Peyer's patch (tissue), 4 donors: ENCODE results near the gene VSTM5. TPM values are rescaled to one million over a fixed set of nuclear protein-coding genes. Genes with fewer than 3 reads are reported as not detected.
"Not testable (repeated sequence)": the region's sequence is repeated elsewhere in the genome, so short reads cannot be mapped to it uniquely, and the experiment has no call there.

ENCODE experiments used
- DNase-seq, 3 donors: peaks; one replicate each; pipeline ENCODE4 v3.0.0-alpha.2; 2017 to 2019
- H3K27ac ChIP-seq, 4 donors: fragments of 200-600 bp; sonication (generic); one replicate each; pipeline ENCODE4 v1.5.1; 2016 to 2019
- H3K27me3 ChIP-seq, 2 donors: fragments of 200-600 bp; sonication (generic); one replicate each; pipeline ENCODE4 v1.5.1; 2019
- H3K36me3 ChIP-seq, 3 donors: fragments of 200-600 bp; sonication (generic); one replicate each; pipeline ENCODE4 v1.5.1; 2016 to 2019
- H3K4me1 ChIP-seq, 4 donors: fragments of 200-600 bp; sonication (generic); one replicate each; pipeline ENCODE4 v1.5.1; 2016 to 2019
- H3K4me3 ChIP-seq, 4 donors: fragments of 200-600 bp; sonication (generic); 1 replicate in 3 of 4; 2 replicates in 1 of 4; pipeline ENCODE4 v1.5.1; 2016 to 2019; ENCODE audit warnings: mild to moderate bottlenecking in 1 of 4
- H3K9me3 ChIP-seq, 4 donors: fragments of 200-600 bp; sonication (generic); one replicate each; pipeline ENCODE4 v1.5.1; 2016 to 2019; ENCODE audit warnings: mild to moderate bottlenecking in 1 of 4
- POLR2A ChIP-seq, 2 donors: fragments of 450-650 bp; IDR thresholded peaks; one replicate each; pipeline ENCODE4 v1.5.1; 2017; ENCODE audit warnings: antibody characterized with exemption in 2 of 2, mild to moderate bottlenecking in 2 of 2, moderate library complexity in 2 of 2
- total RNA-seq, 4 donors: library from RNA; depleted of rRNA; stranded (reverse); fragments of >200 nt; gene quantifications; one replicate each; pipeline ENCODE4 v1.1.0, GENCODE V29; 2016
- TF ChIP-seq, protein P1 (sequence below), 6 experiments: fragments of 450-650 bp in 4 of 6; fragments of 200-600 bp in 2 of 6; sonication (generic) in 1 of 6; IDR thresholded peaks; one replicate each; pipeline ENCODE4 v1.5.1; 2017 to 2019; ENCODE audit warnings: antibody characterized with exemption in 6 of 6, mild to moderate bottlenecking in 3 of 6, moderate library complexity in 1 of 6

VSTM5 gene
- total RNA-seq, 4 donors from 2014 or later = 1.1 to 2.2 (median 1.5) TPM

DNA sequence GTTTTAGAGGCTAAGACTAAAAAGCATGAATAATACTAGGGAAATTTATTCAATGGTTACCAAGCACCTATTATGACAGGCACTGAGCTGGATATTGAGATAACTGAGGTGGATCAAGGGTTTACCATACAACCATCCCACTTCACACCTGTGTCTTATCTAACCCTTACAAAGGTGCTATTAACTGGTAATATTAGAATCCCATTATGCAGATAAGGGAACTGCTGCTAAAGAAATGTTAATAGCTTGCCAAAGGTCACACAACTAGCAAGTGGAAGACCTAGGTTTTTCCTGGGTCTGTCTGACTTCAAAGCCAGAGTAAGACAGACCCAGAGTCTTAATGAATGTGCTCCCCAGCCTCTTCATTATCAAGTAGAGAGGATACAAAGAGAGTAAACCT, 21.1 kb upstream of the VSTM5 start:
- no peak for DNase-seq
- H3K27me3 ChIP-seq = no peaks in the 10 kb centered on the region
- H3K4me1 ChIP-seq = no peaks in the 10 kb centered on the region
- H3K36me3 ChIP-seq = no peaks in the 10 kb centered on the region
- no peak overlapping the region for H3K27ac ChIP-seq
- H3K4me3 ChIP-seq = no peak overlapping the region
- no peaks in the 10 kb centered on the region for H3K9me3 ChIP-seq
- TF ChIP-seq, protein P1, sequence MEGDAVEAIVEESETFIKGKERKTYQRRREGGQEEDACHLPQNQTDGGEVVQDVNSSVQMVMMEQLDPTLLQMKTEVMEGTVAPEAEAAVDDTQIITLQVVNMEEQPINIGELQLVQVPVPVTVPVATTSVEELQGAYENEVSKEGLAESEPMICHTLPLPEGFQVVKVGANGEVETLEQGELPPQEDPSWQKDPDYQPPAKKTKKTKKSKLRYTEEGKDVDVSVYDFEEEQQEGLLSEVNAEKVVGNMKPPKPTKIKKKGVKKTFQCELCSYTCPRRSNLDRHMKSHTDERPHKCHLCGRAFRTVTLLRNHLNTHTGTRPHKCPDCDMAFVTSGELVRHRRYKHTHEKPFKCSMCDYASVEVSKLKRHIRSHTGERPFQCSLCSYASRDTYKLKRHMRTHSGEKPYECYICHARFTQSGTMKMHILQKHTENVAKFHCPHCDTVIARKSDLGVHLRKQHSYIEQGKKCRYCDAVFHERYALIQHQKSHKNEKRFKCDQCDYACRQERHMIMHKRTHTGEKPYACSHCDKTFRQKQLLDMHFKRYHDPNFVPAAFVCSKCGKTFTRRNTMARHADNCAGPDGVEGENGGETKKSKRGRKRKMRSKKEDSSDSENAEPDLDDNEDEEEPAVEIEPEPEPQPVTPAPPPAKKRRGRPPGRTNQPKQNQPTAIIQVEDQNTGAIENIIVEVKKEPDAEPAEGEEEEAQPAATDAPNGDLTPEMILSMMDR (IDR thresholded peaks at IDR 0.05) = no peak
- TF ChIP-seq POLR2A (IDR thresholded peaks at IDR 0.05) = no peak

DNA sequence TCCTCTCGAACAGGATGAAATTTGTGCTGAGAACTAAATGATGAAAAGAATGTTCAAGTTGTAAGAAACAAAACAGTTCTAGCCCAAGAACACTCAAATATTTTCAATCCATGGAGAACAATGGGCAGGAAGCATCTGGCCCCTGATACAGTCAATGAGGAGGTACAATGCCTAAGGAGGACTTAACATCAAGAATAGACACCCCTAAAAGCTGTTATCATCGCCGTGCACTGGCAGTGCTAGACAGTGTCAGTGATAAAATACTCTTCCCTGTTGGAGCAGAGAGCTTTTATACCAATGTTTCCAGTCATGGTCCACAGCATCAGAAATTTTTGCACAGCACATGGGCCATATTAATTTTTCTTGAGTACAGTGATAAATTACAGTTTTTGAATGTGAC, 20.2 kb upstream of the VSTM5 start:
- Histone ChIP-seq H3K36me3 (no peaks in the 10 kb centered on the region), H3K4me3 (no peak overlapping the region), H3K27me3 (no peaks in the 10 kb centered on the region), H3K4me1 (no peaks in the 10 kb centered on the region), H3K9me3 (no peaks in the 10 kb centered on the region), H3K27ac (no peak overlapping the region)
- no peak for TF ChIP-seq POLR2A (IDR thresholded peaks at IDR 0.05)
- TF ChIP-seq, protein P1 (IDR thresholded peaks at IDR 0.05) = no peak
- DNase-seq = no peak

DNA sequence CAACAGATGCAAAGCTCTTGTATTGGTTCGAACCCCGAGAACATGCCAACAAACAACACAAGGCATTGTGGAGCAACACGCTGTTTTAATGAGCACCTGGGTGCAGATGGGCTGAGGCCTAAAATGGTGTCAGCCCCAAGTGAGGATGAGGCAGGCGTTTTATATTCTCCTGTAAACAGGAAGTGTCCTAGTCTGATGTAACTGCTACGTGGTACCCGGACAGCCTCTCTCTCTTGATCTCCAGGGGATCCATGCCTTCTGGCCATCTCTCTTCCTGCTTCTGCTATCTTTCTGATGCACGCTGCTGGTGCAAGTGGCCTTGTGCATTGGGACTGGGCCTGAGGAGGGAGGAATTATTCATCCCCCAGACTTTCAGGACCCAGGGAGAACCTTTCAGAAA, 19.4 kb upstream of the VSTM5 start:
- Histone ChIP-seq H3K27ac (no peak overlapping the region), H3K4me1 (no peaks in the 10 kb centered on the region), H3K36me3 (no peaks in the 10 kb centered on the region), H3K9me3 (no peaks in the 10 kb centered on the region), H3K4me3 (no peak overlapping the region), H3K27me3 (no peaks in the 10 kb centered on the region)
- DNase-seq = no peak
- TF ChIP-seq, protein P1 (IDR thresholded peaks at IDR 0.05) = no peak
- no peak for TF ChIP-seq POLR2A (IDR thresholded peaks at IDR 0.05)

DNA sequence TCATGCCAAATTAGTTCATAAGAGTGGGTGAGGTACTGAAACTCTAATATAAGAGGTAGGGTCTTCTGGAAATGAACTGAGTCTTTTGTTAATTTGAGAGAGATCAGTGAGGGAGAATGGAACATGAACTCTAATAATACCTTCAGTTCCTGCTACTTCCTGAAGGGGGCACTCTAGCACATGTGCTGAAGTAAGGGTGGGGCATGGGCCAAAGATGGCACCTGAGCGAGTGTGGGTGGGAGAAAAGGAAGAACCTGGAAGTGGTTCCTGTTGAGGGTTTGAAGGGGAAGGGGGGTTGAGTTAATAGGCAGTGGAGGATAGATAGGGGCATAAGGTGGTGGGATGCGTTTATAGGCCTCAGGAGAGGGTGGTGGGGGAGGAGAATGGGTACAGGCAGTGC, 18.0 kb upstream of the VSTM5 start:
- not testable (repeated sequence) for H3K27me3 ChIP-seq, H3K4me1 ChIP-seq, H3K36me3 ChIP-seq, H3K9me3 ChIP-seq, H3K27ac ChIP-seq, DNase-seq, H3K4me3 ChIP-seq

DNA sequence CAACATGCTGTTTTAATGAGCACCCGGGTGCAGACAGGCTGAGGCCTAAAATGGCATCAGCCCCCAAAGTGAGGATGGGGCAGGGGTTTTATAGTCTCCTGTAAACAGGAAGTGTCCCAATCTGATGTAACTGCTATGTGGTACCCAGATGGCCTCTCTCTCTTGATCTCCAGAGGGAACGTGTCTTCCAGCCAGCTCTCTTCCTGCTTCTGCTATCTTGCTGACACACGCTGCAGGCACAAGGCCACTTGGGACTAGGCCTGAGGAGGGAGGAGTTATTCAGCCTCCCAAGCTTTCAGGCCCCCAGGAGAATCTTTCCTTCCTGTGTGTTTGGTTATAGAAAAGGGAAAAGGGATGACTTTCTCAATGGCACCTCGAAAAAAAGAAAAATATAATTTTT, 11.4 kb upstream of the VSTM5 start:
- DNase-seq = no peak
- no peaks in the 10 kb centered on the region for H3K36me3 ChIP-seq
- no peak overlapping the region for H3K4me3 ChIP-seq
- no peak overlapping the region for H3K27ac ChIP-seq
- no peaks in the 10 kb centered on the region for H3K9me3 ChIP-seq
- H3K27me3 ChIP-seq = no peaks in the 10 kb centered on the region
- no peaks in the 10 kb centered on the region for H3K4me1 ChIP-seq
- TF ChIP-seq, protein P1 (IDR thresholded peaks at IDR 0.05) = no peak
- TF ChIP-seq POLR2A (IDR thresholded peaks at IDR 0.05) = no peak

DNA sequence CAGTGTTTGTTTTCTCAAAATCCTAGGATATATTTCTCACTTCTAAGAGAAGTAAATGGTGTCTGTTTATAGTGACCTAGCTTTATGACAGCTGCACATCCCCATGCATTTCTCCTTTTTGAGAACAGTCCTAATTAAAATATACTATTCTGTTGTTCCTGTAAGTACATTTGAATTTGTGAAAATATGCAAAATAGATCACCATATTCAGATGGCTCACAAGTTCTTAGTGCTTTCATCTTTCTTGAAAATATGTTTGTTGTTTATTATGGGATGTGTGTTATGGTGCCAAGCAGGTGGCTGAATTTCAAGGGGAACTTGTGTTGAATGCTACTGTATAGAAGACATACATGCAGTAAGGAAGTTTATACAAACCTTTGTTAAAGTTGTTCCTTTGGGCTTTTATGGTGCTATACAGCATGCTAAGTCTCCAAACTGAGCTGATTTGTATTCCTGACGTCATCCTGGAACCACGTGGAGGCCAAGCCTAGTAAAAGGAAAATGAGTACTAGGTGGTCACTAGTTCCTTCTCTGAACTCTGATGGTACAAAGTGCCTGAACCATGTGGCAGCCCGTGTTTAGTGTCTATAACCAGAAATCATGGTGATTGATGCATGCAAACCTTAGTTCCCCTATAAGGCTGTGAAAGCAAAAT, 7.8 kb upstream of the VSTM5 start:
- no peaks in the 10 kb centered on the region for H3K36me3 ChIP-seq
- no peak for DNase-seq
- H3K4me1 ChIP-seq = no peaks in the 10 kb centered on the region
- H3K27ac ChIP-seq = no peak overlapping the region
- no peak for TF ChIP-seq POLR2A (IDR thresholded peaks at IDR 0.05)
- TF ChIP-seq, protein P1 (IDR thresholded peaks at IDR 0.05) = no peak
- H3K4me3 ChIP-seq = no peak overlapping the region
- no peaks in the 10 kb centered on the region for H3K9me3 ChIP-seq
- no peaks in the 10 kb centered on the region for H3K27me3 ChIP-seq
